H4 (cell line): ENCODE data around the gene PSMC3IP. TPM values are rescaled to one million over a fixed set of nuclear protein-coding genes. Genes with fewer than 3 reads are reported as not detected.
"Not testable (repeated sequence)": the region's sequence is repeated elsewhere in the genome, so short reads cannot be mapped to it uniquely, and the experiment has no call there.

Experiments
- DNase-seq: peaks from one replicate; pipeline ENCODE4 v3.0.0-alpha.2; 2015; ENCODE audit warnings: low spot score
- total RNA-seq: library from RNA; depleted of rRNA; stranded (reverse); fragments of >200 nt; shearing (Covaris generic); gene quantifications from 2 replicates; pipeline ENCODE4 v1.2.3, GENCODE V29; 2014

PSMC3IP gene
- total RNA-seq, 1 experiment from 2014 or later: 12.6 TPM

DNA sequence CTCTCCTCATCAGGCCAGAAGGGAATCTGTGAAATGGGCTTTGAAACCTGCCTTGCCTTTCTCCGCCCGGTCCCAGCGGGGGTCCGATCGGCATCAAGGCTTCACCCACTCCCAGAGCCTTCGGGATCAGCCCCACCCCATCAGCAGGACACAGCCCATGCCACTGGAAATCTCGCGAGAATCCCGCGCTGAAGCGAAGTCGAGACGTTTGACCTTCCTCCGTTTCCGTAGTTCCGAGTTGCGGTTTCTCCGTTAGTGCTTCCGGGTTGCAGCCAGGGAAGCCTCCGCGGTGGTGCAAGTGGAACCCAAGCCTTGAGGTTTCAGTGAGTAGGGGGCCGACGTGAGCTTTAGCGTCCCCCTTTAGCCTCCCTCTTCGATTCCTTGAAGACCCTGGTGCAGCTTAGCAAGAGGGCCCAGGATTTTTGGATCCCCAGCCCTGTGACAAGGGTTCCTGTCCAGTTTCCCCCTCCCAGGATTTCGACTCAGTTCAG lies 15.6 kb downstream of the PSMC3IP start, which contains the start of gene COASY:
TSS of gene COASY (plus strand) at position 252 of the 491 bp plus-strand sequence. CDS start 475 bp downstream, outside the sequence.
- DNase-seq: peak; percentile 95

DNA sequence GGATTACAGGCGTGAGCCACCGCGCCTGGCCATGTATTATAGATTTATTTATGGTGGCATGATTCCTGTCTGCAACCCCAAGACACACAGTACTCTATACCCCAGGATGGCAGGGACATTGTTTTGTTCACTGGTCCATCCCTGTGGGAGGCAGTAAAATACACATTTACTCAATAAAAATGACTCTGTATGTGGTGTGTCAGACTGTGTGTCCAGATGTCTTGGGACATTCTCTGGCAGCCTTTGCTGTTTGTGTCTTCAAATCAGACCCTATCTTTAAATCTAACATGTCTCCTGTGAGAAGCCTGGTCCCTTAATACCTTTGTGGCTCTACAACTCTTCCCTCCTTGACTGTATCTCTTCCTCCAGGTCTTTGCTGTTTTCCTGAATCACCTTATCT lies 17.3 kb downstream of the PSMC3IP start:
- no peak for DNase-seq

DNA sequence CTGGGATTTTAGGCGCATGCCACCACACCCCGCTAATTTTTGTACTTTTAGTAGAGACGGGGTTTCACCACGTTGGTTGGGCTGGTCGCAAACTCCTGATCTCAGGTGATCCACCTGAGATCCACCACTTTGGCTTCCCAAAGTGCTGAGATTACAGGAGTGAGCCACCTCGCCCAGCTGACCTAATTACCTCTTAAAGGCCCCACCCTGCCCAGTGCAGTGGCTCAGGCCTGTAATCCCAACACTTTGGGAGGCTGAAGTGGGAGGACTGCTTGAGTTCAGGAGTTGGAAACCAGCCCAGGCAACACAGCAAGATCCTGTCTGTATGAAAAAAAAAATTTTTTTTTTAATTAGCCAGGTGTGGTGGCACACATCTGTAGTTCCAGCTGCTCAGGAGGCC lies 18.5 kb downstream of the PSMC3IP start:
- DNase-seq: no peak

DNA sequence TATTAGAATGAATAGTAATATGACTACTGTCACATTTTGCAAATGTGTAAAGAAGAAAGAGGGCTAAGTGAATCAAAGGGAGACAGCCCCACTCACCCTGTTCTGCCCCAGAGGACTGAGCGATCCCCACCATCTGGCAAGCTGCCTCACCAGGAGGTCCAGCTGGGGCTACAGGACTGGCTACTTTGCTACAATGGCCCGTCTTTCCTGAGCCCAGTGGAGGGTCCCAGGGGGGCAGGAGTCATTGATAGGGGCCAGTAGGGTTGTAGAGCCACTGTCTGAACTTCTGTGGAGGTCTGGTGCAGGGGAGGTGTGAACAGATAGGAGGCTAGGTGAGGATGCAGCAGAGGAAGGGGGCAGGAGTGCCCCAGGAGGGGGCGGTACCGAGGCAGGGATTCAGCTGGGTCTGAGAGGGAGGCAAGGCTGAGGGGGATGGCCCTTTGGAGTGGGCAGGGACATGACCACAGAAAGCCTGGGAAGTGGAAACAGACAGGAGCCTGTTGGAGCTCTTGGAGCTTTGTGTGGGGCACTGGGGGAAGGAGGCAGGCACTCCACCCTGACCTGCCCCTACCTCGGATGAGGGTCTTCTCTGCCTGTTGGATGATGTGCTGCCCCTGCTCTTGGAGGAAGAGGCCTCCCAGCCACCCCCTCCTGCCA lies 21.4 kb downstream of the PSMC3IP start:
- DNase-seq: not testable (repeated sequence)

DNA sequence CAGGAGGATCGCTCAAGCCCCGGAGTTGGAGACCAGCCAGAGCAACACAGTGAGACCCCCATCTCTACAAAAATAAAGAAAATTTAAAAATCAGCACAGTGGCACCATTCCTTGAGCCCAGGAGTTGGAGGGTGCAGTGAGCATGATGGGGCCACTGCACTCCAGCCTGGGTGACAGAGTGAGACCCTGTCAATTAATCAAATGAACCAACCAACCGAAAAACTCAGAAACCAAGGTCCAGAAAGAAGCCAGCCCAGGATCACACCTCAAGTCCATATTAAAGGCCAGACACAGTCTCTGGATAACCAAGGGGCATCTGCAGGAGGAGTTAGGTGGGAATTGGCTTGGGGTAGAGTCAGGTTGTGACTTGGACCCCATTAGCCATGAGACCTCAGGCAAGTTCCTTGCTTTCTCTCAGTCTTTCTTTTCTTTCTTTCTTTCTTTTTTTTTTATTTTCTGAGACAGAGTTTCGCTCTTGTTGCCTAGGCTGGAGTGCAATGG lies 22.4 kb downstream of the PSMC3IP start:
- DNase-seq: no peak

DNA sequence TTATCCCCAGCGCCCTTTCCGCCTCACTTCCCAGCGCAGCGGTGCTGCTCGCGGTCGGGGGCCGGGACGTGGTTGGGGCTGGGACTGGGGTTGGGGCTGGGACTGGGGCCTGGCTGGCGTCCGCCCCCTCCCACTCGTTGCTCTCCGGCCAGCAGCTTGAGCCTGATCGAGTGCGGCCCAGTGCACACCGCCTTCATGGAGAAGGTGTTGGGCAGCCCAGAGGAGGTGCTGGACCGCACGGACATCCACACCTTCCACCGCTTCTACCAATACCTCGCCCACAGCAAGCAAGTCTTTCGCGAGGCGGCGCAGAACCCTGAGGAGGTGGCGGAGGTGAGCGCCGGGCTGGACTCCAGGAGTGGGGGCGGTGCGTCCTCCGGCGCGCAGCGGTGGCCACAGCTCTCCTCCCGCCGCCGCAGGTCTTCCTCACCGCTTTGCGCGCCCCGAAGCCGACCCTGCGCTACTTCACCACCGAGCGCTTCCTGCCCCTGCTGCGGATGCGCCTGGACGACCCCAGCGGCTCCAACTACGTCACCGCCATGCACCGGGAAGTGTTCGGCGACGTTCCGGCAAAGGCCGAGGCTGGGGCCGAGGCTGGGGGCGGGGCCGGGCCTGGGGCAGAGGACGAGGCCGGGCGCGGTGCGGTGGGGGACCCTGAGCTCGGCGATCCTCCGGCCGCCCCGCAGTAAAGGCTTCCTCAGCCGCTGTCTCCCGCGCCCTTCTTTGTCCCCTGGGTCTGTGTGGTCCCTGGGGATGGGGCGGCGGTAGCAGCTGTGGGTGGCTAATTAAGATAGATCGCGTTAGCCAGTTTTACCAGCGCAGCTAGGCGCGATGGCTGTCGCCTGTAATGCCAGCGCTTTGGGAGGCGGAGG lies 23.0 kb downstream of the PSMC3IP start:
- DNase-seq: peak; percentile 77

DNA sequence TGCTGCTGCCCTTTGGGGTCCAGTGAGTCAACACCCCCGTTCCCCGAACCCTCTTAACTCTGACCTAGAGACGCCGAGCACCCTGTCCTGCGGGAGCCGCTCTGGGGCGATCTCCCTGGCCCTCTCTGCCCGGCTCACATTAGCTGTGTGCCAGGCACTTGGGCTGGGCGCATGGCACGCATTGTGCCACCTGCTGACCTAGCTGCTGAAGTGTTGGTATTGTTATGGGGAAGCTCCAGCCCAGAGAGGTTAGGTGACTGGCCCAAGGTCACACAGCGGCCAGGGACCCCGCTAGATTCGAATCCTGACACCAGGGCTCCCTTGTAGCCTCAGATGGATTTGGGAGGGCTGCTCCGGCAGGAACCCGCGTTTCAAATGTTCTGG lies 23.7 kb downstream of the PSMC3IP start:
- no peak for DNase-seq

DNA sequence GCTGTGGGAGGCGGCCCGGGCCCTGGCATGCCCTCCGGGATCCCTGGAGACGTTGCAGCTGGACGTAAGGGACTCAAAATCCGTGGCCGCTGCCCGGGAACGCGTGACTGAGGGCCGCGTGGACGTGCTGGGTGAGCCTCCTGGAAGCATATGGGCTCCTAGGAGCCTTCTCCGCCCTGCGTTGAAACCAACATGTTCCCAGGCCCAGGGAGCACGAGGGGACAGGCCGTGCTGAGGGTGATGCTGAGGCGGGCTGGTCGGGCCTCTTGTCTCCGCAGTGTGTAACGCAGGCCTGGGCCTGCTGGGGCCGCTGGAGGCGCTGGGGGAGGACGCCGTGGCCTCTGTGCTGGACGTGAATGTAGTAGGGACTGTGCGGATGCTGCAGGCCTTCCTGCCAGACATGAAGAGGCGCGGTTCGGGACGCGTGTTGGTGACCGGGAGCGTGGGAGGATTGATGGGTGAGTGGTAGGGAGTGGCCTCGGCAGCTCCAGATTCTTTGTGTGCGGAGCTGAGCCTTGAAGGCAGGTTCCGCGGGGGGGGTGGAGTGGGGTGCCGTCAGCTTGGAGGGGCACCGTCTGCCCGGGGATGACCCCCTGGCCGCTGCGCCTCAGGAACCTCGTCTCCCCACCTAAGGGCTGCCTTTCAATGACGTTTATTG lies 24.2 kb downstream of the PSMC3IP start:
- DNase-seq: no peak

DNA sequence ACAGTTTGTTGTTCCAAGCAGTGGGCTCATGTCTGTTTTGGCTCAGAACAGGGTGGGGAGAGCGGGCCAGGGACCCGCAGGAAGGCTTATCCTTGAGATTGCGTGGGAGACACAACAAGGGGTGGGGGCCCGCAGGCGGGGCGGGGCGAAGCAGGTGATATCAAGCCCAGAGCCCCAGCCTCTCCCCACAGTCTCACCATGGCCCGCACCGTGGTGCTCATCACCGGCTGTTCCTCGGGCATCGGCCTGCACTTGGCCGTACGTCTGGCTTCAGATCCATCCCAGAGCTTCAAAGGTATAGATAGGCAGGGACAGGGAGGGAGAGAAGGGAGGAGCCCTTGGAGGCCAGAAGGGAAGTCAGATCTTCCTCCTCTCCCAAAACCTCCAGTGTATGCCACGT lies 24.8 kb downstream of the PSMC3IP start, which contains the start of gene HSD17B1:
TSS of gene HSD17B1 (plus strand) at position 188 of the 400 bp plus-strand sequence. CDS start at position 199, 11 bp downstream.
- DNase-seq: not testable (repeated sequence)

DNA sequence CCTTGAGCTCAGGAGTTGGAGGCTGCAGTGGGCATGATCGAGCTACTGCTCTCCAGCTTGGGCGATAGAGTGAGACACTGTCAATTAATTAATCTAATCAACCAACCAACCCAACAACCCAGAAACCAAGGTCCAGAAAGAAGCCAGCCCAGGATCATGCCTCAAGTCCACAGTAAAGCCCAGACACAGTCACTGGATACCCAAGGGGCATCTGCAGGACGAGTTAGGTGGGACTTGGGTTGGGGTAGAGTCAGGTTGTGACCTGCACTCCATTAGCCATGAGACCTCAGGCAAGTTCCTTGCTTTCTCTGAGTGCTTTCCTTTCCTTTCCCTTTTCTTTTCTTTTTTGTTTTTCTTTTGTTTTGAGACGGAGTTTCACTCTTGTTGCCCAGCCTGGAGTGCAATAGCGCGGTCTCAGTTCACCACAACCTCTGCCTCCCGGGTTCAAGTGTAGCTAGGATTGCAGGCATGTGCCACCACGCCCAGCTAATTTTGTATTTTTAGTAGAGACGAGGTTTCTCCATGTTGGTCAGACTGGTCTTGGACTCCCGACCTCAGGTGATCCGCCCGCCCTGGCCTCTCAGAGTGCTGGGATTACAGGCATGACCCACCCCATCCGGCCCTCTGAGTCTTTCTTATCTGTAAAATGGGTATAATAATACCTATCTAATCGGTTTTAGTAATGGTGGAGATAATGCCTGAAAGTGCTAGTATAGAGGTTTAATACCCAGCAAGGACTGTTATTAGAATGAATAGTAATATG lies 28.4 kb downstream of the PSMC3IP start:
- DNase-seq: no peak

DNA sequence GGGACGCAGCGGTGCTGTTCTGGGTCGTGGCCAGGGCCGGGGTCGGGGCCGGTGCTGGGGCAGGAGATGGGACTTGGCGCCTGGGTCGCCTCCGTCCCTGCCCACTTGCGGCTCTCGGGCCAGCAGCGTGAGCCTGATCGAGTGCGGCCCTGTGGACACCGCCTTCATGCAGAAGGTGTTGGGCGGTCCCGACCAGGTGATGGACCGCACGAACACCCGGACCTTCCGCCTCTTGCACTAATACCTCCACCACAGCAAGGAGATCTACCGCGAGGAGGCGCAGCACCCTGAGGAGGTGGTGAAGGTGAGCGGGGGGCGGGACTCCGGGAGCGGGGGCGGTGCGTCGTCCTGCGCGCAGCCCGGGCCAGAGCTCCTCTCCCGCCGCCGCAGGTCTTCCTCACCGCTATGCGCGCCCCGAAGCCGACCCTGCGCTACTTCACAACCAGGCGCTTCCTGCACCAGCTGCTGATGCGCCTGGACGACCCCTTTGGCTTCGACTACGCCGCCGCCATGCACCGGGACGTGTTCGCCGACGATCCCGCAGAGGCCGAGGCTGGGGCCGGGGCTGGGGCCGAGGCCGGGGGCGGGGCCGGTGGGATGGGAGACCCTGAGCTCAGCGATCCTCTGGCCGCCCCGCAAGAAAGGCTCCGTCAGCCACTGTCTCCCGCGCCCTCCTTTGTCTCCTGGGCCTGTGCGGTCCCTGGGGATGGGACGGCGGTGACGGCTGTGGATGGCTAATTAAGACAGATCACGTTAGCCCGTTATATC lies 29.3 kb downstream of the PSMC3IP start:
- DNase-seq: no peak

DNA sequence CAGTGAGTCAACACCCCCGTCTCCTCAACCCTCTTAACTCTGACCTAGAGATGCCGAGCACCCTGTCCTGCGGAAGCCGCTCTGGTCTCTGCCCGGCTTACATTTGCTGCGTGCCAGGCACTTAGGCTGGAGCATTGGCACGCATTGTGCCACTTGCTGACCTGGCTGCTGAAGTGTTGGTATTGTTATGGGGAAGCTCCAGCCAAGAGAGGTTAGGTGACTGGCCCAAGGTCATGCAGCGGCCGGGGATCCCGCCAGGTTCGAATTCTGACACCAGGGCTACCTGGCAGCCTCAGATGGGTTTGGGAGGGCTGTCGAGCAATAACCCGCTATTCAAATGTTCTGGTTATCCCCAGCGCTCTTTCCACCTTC lies 29.8 kb downstream of the PSMC3IP start:
- DNase-seq: no peak

DNA sequence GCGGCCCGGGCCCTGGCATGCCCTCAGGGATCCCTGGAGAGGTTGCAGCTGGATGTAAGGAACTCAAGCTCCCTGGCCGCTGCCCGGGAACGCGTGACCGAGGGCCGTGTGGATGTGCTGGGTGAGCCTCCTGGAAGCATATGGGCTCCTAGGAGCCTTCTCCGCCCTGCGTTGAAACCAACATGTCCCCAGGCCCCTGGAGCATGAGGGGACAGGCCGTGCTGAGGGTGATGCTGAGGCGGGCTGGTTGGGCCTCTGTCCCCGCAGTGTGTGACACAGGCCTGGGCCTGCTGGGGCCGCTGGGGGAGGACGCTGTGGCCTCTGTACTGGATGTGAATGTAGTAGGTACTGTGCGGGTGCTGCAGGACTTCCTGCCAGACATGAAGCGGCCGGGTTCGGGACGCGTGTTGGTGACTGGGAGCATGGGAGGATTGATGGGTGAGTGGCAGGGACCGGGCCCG lies 30.5 kb downstream of the PSMC3IP start:
- no peak for DNase-seq

DNA sequence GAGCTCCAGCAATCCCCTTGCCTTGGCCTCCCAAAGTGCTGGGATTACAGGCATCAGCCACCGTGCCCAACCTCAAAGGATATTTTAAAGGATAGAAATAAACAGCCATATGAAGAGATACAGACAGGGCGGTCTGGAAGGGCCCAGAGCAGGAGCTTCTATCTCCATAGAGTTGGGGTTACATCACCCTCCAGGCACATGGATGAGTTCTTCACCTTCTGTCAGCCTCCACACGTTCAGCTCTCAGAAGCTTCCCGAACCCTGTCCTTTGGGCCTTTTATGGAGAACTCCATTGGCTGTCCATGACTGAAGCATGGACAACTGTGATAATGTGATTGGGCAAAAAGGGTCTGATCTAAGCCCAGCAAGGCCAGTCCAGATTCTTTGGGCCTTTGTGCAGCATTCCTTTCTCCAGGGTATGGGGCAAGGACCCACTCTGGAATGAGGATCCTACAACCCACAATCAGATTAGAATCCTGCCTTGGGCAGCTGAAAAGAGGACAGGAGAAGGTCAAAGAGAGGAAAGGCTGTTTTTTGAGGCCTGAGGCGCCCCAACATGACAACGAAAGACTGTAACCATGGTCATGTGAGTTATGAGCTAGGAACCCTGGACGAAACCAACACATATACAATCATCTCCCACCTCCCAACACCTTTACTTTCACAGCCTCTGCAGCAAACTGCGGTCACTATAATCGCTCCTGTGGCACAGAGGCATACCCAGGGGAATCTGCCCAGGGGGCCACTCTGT lies 31.6 kb downstream of the PSMC3IP start:
- DNase-seq: not testable (repeated sequence)

DNA sequence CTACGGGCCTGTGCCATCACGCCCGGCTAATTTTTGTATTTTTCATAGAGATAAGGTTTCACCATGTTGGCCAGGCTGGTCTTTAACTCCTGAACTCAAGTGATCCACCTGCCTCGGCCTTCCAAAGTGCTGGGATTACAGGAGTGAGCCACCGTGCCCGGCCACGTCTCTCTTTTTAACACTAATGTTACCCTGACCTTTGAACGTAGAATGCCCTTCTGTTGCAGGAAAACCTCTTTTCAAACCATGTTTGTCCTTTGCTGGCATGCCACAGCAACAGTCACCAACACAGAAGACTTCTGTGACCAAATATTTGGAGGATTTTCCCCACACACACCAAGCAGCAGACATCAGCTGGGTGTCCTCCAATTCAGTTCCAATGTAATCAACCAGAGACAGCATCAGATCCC lies 32.6 kb downstream of the PSMC3IP start:
- no peak for DNase-seq

DNA sequence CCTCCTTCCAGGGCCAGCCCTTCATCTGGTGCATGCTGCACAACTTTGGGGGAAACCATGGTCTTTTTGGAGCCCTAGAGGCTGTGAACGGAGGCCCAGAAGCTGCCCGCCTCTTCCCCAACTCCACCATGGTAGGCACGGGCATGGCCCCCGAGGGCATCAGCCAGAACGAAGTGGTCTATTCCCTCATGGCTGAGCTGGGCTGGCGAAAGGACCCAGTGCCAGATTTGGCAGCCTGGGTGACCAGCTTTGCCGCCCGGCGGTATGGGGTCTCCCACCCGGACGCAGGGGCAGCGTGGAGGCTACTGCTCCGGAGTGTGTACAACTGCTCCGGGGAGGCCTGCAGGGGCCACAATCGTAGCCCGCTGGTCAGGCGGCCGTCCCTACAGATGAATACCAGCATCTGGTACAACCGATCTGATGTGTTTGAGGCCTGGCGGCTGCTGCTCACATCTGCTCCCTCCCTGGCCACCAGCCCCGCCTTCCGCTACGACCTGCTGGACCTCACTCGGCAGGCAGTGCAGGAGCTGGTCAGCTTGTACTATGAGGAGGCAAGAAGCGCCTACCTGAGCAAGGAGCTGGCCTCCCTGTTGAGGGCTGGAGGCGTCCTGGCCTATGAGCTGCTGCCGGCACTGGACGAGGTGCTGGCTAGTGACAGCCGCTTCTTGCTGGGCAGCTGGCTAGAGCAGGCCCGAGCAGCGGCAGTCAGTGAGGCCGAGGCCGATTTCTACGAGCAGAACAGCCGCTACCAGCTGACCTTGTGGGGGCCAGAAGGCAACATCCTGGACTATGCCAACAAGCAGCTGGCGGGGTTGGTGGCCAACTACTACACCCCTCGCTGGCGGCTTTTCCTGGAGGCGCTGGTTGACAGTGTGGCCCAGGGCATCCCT lies 34.1 kb downstream of the PSMC3IP start:
- DNase-seq: no peak

DNA sequence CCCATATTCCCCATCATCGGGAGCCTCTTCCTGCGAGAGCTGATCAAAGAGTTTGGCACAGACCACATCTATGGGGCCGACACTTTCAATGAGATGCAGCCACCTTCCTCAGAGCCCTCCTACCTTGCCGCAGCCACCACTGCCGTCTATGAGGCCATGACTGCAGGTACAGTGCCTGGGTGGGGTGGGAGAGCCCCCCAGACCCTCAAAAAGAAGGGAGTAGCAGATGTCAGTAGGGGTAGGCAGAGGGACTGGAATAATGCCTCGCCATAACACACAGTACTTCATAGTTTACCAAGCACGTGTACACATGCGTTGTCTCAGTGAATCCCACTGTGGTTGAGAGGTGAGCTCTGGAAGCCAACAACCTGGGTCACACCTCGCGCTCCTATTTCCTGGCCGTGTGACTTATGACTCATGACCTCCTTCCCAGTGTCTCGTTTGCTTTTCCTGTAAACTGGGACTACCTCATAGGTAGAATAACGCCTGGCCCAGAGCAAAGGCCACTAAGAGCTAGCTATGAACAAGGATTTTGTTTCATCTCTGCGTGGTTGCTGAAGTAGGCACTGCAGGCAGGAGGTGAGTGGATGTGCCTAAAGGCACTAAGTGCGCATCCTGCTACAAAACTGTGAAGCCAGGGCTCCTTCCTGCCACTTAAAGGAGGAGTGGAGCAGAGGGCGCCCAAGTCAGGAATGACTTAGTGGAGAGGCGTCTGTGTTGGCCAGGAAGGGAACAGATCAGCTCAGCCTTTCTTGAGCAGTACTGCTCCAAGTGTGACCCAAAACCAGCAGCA lies 36.3 kb downstream of the PSMC3IP start:
- no peak for DNase-seq

DNA sequence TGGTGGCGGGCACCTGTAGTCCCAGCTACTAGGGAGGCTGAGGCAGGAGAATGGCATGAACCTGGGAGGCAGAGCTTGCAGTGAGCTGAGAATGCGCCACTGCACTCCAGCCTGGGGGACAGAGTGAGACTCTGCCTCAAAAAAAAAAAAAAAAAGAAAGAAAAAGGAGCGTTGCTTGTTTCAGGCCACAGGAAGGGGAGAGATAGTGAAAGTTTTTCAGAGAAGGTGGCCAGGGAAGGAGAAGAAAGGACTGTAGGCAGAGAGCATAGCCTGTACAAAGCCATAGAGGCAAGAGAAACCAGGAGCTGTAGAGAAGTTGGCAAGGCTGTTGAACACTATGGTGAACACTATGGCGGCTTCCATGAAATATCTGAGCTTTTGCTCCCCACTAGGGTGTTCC lies 37.0 kb downstream of the PSMC3IP start:
- not testable (repeated sequence) for DNase-seq
